Central memory CD4-positive, alpha-beta T cell (primary cell): ENCODE data around the gene SLC16A4.

Experiments
- DNase-seq: peaks from one replicate; pipeline ENCODE4 v3.0.0; 2022

Gene SLC16A4

DNA sequence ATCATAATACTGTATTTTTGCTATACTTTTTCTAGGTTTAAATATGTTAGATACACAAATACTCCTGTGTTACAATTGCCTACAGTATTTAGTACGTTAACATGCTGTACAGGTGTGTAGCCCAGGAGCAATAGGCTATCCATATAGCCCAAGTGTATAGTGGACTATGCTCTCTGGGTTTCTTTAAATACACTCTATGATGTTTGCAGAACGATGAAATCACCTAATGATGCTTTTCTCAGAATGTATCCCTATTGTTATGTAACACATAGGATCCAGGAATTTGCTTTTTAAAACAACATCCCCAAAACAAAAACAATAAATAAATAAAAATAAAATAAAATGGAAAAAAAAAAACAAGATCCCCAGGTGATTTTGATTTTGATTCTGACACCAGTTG is 69.8 kb downstream of the SLC16A4 start:
- DNase-seq = no peak

DNA sequence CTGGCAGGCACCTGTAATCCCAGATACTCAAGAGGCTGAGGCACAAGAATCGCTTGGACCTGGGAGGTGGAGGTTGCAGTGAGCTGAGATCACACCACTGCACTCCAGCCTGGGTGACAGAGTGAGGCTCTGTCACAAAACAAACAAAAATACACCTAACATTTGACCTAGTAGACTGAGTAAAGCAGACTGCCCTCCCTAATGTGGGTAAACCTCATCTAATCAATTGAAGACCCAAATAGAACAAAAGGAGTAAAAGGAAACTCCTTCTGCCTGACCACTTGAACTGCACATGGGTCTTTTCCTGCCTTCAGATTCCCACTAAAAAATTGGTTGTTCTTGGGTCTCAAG is 70.7 kb downstream of the SLC16A4 start:
- no peak for DNase-seq

DNA sequence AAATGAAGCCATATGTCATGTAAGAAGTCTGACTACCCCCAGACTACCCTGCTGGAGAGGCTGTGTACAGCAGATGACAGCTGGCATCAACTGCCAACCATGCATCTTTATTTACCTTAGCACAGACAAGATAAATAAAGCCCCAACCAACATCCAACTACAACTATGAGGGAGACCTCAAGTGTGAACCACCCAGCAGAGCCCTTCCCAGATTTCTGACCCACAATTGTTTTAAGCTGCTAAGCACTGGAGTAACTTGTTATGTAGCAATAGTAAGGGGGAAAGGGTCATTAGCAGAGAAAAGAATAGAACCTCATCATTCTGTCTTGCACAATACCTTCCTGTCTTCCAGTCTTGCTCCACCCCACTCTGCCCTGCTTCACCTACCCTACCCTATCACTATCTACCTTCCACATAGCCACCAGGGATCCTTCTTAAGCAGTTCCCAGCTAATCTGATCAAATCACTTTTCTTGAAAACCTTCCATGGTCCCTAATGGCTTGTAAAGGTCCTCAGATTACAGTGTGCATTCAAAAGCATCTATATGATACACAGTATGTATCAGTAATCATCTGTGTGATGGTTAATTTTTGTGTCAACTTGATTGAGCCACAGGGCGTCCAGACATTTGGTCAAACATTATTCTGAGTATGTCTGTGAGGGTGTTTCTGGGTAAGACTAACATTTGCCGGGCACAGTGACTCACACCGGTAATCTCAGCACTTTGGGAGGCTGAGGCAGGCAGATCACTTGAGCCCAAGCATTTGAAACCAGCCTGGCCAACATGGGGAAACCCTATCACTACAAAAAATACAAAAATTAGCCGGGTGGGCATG is 71.3 kb downstream of the SLC16A4 start:
- DNase-seq = no peak

DNA sequence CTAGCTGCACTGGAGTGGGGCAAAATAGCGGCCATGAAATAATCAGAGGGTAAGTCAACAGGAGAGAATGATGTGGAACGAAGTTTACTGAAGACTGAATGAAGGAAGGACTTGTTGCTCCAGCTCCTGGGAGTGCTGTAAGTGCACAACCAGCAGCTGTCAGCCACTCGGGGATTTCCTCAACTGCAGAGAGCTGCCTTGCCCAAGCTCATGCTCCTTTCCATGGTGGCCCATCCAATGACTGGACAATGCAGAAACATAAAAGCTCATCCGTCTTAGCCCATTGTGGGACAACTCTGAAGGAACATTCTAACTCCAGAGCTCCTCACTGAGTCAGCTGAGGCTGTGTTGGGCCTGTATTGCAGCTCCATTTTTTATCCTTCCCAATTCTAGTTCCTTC is 72.8 kb downstream of the SLC16A4 start:
- DNase-seq = no peak

DNA sequence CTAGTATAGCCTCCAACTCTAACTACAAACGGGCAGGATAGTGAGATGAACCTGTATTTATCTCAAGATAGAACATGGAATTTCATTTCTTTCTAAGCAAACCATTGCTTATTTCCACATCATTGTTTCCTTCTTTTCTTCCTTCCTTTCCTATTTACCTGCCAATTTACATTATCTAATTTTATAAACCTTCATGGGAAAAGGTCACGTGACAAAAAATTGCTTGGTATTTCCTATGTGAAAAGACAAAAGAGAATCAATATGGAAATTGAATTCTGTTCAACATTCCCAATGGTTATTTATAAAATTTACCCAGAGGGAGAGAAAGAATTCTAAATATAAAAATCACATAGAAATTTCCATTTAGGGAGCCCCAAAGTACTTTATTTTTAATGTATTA is 74.1 kb downstream of the SLC16A4 start:
- no peak for DNase-seq
